ENCODE data around the gene RSPO4.
"Not testable (repeated sequence)": the region's sequence is repeated elsewhere in the genome, so short reads cannot be mapped to it uniquely, and the experiment has no call there.

The RSPO4 gene

GRCh38 chr20:1005452-1006027 lies 3.4 kb upstream of the RSPO4 start:
- peak; percentile 69 for DNase-seq (ENCODE audit: low spot score)

- peak; percentile 44 for DNase-seq (ENCODE audit: low spot score)
Observed at GRCh38 chr20:1003920-1004697, 2.0 kb upstream of the RSPO4 start.

DNA sequence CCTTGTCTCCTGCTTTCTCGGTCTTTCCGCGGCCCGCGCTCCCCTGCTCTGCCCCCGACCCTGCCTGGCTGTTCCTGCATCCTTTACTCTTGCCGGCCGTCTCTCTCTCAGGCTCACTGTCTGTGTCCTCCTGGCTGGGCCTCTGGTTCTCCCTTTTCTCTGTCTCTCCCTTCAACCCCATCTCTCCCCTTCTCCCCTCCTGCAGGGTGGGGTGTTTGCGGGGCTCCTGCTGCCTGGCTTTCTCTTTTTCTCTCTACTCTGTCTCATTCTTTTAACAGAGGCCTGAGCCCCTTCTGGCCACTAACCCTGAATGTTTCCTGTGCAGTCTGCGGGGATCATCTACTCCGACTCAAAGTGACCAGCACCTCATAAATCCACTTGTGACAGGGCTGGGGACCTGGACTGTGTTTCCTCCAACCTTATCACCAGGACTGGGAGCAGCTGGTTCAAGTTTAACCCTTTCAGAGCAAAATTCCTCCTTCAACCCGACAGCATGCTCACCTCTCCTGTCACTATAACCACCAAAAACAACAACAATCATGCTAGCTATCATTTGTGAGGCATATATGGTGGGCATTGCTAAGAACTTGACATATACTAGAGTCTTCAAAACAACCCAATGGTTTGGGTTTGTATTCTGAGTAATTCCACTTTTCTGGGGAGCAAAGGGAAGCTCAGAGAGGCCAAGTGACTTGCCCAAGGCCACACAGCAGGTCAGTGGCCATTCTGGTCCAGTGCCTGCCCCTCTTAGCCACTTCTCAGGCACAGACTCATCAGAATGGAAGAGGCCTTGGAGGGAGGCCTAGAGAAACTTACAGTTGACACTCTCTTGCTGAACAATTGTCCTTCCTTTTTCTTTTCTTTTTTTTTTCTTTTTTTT lies 811 bp upstream of the RSPO4 start:
- DNase-seq (ENCODE audit: low spot score): peak; percentile 78

DNA sequence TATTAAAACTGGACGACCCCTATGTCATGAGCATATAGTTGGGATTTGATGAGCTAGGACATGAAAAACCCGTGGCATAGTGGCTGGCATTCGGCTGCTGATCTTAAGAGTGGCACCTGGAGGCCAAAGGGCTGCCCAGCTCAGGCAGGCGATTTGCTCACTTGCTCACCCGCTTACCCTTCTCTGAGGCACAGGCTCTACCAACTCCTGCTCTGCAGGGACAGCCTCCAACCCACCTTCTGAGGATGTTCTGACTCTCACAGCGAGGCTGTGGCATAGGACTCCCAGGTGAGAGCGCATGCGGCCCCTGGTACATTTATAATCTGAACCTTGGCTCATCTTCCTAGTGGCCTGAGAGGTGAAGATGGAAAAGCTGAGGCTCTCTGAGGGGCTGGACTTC lies 995 bp downstream of the RSPO4 start:
- no peak for DNase-seq (ENCODE audit: low spot score)

DNA sequence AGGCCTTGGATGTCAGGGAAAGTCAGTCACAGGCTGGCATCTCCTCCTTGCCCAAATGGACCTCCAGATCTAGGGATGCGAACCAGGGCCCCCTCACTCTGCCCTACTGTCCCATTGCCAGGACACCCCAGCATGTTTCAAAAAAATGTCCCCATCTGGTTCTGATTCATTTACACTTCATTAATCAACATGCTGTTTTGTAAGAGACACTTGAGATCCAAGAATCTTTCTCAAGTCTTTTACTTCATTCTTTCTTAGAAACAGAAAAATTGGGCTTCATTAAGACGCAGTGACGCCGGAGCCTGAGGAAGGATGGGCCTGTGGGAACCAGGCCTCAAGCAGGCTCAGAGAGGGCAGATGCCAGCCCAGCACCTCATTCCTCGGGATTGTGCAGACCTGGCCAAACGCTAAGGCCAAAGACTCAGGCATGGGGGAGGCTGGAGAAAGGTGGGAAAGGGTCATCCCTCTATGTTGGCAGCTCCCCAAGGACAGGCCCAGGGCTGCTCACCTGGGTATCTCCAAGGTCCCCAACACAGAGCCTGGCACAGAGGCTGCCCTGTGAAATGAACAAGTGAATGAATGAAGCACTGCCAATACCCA lies 3.8 kb downstream of the RSPO4 start:
- DNase-seq (ENCODE audit: low spot score): no peak

DNA sequence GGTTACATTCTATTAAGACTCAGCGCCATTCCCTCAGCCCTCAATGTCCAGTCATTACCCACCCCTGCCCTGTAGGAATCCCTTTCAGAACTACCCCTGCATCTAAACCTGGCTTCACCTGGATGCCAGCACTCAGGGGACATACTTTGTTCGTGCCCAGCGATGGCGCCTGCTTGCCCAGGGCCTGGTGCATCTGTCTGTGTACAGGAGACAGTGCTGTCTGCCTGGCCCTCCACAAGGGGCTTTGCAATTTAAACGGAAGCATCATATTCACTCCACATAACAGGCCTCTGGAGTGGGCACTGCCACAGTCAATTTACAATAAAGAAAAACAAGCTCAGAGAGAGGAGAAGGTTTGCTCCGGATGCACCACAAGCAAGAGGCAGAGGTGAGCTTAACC lies 4.6 kb downstream of the RSPO4 start:
- DNase-seq (ENCODE audit: low spot score): no peak

DNA sequence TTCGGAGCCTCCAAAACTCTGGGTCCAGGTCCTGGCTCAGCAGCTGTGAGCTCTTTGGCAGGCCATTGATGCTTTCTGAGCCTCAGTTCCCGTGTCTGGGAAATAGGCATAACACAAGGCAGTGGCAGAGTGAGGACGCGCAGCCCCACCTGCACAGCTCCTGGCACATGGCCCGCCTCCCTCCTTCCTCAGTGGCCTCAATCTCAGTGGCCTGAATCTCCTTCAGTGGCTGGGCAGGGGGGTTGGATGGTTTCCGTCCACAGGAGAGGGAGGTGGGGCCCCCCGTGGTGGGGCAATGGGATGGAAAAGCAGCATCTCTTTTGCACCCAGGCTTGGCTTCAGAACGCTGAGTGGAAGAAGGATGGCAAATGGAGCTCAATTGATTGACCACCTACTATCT lies 5.1 kb downstream of the RSPO4 start:
- no peak for DNase-seq (ENCODE audit: low spot score)

GRCh38 chr20:995170-995569 lies 6.9 kb downstream of the RSPO4 start:
- DNase-seq (ENCODE audit: low spot score): no peak

DNA sequence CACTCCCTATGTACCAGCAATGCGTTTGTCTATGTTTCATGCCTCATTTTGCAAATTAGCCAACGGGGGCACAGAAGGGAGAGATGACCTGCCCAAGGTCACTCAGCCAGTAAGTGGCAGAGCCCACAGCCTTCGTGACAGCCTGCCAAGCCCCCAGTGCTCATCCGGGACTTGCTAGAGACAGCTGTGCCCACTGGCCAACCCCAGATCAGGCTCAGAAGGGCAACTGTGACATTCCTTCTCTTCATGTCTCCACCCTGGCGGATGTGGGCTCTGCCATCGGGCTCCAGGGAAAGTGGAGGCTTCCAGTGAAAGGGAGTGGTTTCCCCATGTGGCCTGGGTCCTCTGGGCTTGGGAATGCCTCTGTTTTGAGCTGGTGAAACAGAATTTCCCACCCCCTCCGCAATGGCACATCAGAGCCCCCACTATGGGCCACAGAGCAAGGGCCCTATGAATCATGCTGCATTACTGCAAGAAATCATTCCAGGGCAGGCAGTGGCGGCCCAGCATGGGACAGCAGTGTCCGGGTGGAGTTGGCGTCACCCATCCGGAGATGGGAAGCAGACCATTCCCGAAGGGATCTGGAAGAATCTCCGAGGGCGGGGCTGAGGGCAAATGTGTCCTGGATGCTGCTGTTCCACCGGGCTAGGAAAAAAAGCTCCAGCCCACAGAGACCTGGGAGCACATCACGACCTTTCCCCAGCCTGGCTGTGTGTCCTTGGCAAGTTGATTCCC lies 9.1 kb downstream of the RSPO4 start:
- DNase-seq (ENCODE audit: low spot score): no peak

- DNase-seq (ENCODE audit: low spot score): no peak
Observed at GRCh38 chr20:991850-992249, 10.3 kb downstream of the RSPO4 start.

DNA sequence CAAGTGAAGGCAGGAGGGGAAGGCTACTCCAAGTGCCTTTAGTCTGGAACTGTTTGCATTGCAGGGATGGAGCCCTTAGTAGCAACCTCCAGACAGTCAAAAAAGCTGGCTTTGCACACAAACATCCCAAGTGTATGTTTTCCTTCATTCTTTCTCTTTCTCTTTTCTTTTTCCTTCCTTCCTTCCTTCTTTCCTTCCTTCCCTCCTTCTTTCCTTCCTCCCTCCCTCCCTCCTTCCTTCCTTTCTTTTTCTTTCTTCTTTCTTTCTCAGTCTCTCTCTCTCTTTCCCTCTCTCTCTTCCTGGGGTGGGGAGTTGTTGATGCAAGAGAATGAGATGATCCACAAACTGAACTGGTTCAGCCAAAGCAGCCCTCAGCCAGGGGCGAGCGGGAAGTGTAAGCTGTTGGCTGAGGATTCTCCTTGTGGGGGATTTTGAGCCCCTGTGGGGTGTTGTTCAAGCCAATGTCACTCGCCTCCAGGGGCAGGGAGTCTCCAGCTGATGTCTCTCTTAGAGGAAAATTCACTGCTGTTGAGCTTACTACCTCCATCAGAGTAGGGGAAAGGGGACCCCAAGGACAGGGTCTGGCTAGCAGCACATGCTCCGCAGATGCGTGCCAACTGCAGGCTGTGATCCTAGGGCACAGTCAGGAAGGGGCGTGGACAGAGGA lies 11.7 kb downstream of the RSPO4 start:
- DNase-seq (ENCODE audit: low spot score): no peak

GRCh38 chr20:988272-988671 lies 13.8 kb downstream of the RSPO4 start:
- DNase-seq (ENCODE audit: low spot score): no peak

- DNase-seq (ENCODE audit: low spot score): no peak
Observed at GRCh38 chr20:987677-988076, 14.4 kb downstream of the RSPO4 start.

GRCh38 chr20:986733-987355 lies 15.3 kb downstream of the RSPO4 start:
- no peak for DNase-seq (ENCODE audit: low spot score)

DNA sequence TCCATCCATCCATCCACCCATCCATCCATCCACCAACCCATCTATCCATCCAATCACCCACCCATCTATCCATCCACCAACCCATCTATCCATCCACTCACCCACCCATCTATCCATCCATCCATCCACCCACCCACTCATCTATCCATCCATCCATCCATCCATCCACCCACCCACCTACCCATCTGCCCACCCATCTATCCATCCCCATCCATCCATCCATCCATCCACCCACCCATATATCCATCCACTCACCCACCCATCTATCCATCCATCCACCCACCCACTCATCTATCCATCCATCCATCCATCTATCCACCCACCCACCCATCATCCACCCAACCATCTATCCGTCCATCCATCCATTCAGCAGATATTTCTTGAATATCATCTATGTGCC lies 17.1 kb downstream of the RSPO4 start:
- not testable (repeated sequence) for DNase-seq (ENCODE audit: low spot score)

DNA sequence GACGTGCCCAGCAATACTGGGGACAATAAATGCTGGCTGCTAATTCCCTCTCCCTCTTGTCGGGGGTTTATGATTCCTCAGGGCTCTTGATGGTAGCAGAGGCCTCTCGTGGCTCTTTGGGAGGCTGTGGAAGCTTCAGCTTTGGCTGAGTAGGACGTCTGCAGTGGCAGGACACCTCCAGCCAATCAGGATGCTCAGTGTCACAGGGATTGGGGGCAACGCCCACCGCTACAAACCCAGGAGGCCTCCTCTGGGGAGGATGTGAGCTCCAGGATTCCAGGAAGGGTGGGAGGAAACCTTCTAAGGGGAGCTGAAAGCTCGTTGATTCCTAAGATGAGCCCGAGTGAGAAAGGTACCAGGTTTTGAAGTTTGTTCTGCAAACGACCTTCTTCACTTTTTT lies 19.4 kb downstream of the RSPO4 start:
- no peak for DNase-seq (ENCODE audit: low spot score)

- no peak for DNase-seq (ENCODE audit: low spot score)
Observed at GRCh38 chr20:977021-977420, 25.1 kb downstream of the RSPO4 start.

DNA sequence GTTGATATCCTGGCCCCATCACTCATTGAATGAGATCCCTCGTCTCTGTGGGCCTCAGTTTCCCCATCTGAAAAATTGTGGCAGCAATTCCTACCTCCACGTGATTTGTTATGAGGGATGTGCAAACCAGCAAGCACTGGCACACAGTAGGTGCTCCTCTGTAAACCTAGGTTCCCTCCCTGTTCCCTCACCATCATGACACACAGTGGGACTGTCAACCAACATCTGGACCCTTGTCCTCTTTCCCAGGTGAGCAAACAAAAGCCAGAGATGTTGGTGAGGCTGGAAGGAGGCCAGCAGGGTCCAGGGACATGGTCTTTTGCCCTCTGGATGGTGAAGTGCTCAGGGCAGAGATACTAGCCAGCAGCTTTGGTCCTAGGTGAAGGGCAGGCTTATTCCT lies 26.1 kb downstream of the RSPO4 start:
- no peak for DNase-seq (ENCODE audit: low spot score)

GRCh38 chr20:973785-974194 lies 28.3 kb downstream of the RSPO4 start:
- peak; percentile 28 for DNase-seq (ENCODE audit: low spot score)

- no peak for DNase-seq (ENCODE audit: low spot score)
Observed at GRCh38 chr20:972256-972655, 29.9 kb downstream of the RSPO4 start.
